GM12873 (cell line): ENCODE data around the gene KIRREL2.

Experiments used
- CTCF ChIP-seq: IDR thresholded peaks from 2 replicates; pipeline ENCODE4 v1.5.1; 2012; ENCODE audit warnings: low read depth, mild to moderate bottlenecking, moderate library complexity, low read length, control low read depth; ENCODE audit not compliant: insufficient read depth; ENCODE audit errors: missing control alignments

KIRREL2 gene

GRCh38 chr19:35888398-35888797 lies 31.7 kb downstream of the KIRREL2 start:
- no peak for TF ChIP-seq CTCF

- no peak for TF ChIP-seq CTCF
Measured at GRCh38 chr19:35889370-35890112, 32.8 kb downstream of the KIRREL2 start.

- no peak for TF ChIP-seq CTCF
Measured at GRCh38 chr19:35890113-35890650, 33.5 kb downstream of the KIRREL2 start.

- no peak for TF ChIP-seq CTCF
Measured at GRCh38 chr19:35894342-35894741, 37.6 kb downstream of the KIRREL2 start.

GRCh38 chr19:35895911-35896642 lies 39.4 kb downstream of the KIRREL2 start:
- TF ChIP-seq CTCF: no peak

GRCh38 chr19:35896643-35897040 lies 39.9 kb downstream of the KIRREL2 start:
- no peak for TF ChIP-seq CTCF

GRCh38 chr19:35897706-35898451 lies 41.2 kb downstream of the KIRREL2 start:
- TF ChIP-seq CTCF: no peak
